D721Med (cell line): ENCODE results near the gene AK4.
"Not testable (repeated sequence)": the region's sequence is repeated elsewhere in the genome, so short reads cannot be mapped to it uniquely, and the experiment has no call there.

Source experiments
- DNase-seq: peaks from one replicate; pipeline ENCODE4 v3.0.0; 2011; ENCODE audit warnings: low spot score; ENCODE audit not compliant: insufficient read length
- FAIRE-seq: peaks from 2 replicates; lab custom pipeline; 2011; peaks lifted over from hg19 to GRCh38; lab: Jason Lieb, UNC
- CTCF ChIP-seq: IDR thresholded peaks from 2 replicates; pipeline ENCODE4 v1.5.1; 2012; ENCODE audit warnings: mild to moderate bottlenecking, control low read depth; ENCODE audit not compliant: insufficient read depth; ENCODE audit errors: missing control alignments

Gene AK4

GRCh38 chr1:65113298-65113697, 34.7 kb upstream of the AK4 start:
- TF ChIP-seq CTCF: no peak
- no peak for FAIRE-seq
- no peak for DNase-seq

GRCh38 chr1:65114322-65114721, 33.7 kb upstream of the AK4 start:
- no peak for TF ChIP-seq CTCF
- DNase-seq: no peak
- FAIRE-seq: no peak

GRCh38 chr1:65119951-65120350, 28.1 kb upstream of the AK4 start:
- TF ChIP-seq CTCF: no peak
- no peak for FAIRE-seq
- DNase-seq: no peak

GRCh38 chr1:65129104-65129503, 18.9 kb upstream of the AK4 start:
- DNase-seq, FAIRE-seq: not testable (repeated sequence)

- DNase-seq (no peak), FAIRE-seq (peak; percentile 29)
- TF ChIP-seq CTCF: no peak
Observed at GRCh38 chr1:65138524-65138923, 9.5 kb upstream of the AK4 start.

- not testable (repeated sequence) for DNase-seq, FAIRE-seq
Observed at GRCh38 chr1:65139793-65140192, 8.2 kb upstream of the AK4 start.

GRCh38 chr1:65141394-65141793, 6.6 kb upstream of the AK4 start:
- FAIRE-seq (no peak), DNase-seq (no peak)
- TF ChIP-seq CTCF: no peak

GRCh38 chr1:65141918-65142317, 6.1 kb upstream of the AK4 start:
- FAIRE-seq: no peak
- no peak for DNase-seq
- no peak for TF ChIP-seq CTCF

GRCh38 chr1:65143112-65143658, 4.8 kb upstream of the AK4 start:
- DNase-seq, FAIRE-seq: not testable (repeated sequence)
